Gastrocnemius medialis (tissue), 4 donors: Measurements from ENCODE around the gene ITGA11. TPM values are rescaled to one million over a fixed set of nuclear protein-coding genes. Genes with fewer than 3 reads are reported as not detected.

Source experiments
- ATAC-seq, 2 donors: fragments of 150-250 bp; one replicate each; pipeline ENCODE4 v1.9.1; 2016
- DNase-seq, 2 donors: peaks; one replicate each; pipeline ENCODE4 v3.0.0-alpha.2; 2019
- H3K27ac ChIP-seq, 4 donors: fragments of 200-600 bp; sonication (generic); 1 replicate in 1 of 4; 2 replicates in 3 of 4; pipeline ENCODE4 v1.5.1; 2016 to 2018; ENCODE audit warnings: mild to moderate bottlenecking in 2 of 4, moderate library complexity in 1 of 4
- H3K27me3 ChIP-seq, 3 donors: fragments of 200-600 bp; sonication (generic) in 2 of 3; 1 replicate in 1 of 3; 2 replicates in 2 of 3; pipeline versions ENCODE4 v1.5.1 to v1.6.0; 2016 to 2019; ENCODE audit warnings: mild to moderate bottlenecking in 1 of 3, moderate library complexity in 1 of 3
- H3K36me3 ChIP-seq, 2 donors: fragments of 200-600 bp; sonication (generic) in 1 of 2; one replicate each; pipeline ENCODE4 v1.5.1; 2017 to 2018
- H3K4me1 ChIP-seq, 2 donors: fragments of 200-600 bp; sonication (generic) in 1 of 2; one replicate each; pipeline ENCODE4 v1.5.1; 2016 to 2017; ENCODE audit warnings: mild to moderate bottlenecking in 2 of 2
- H3K4me3 ChIP-seq, 4 donors: fragments of 200-600 bp; sonication (generic) in 3 of 4; 1 replicate in 1 of 4; 2 replicates in 3 of 4; pipeline ENCODE4 v1.5.1; 2016 to 2019; ENCODE audit warnings: mild to moderate bottlenecking in 2 of 4
- H3K9me3 ChIP-seq, 3 donors: fragments of 200-600 bp; sonication (generic) in 2 of 3; 1 replicate in 1 of 3; 2 replicates in 2 of 3; pipeline ENCODE4 v1.5.1; 2016 to 2019
- POLR2A ChIP-seq, 2 donors: fragments of 450-650 bp; IDR thresholded peaks; one replicate each; pipeline ENCODE4 v1.6.1; 2017; ENCODE audit warnings: antibody characterized with exemption in 2 of 2, mild to moderate bottlenecking in 2 of 2, moderate library complexity in 2 of 2
- in situ Hi-C, 4 donors: fragments of 200-750 bp; cut with MboI; loops; one replicate each; pipeline versions ENCODE4 v1.15.0 to v1.8.0; 2017; ENCODE audit warnings: low sequenced_read_pairs in 4 of 4
- intact Hi-C: fragments of 100-400 bp; cut with DNase I; formaldehyde crosslinking; loops from one replicate; pipeline ENCODE4 v1.15.1; 2023; ENCODE audit warnings: low total_unique reads
- total RNA-seq, 4 donors: library from RNA; depleted of rRNA; stranded (reverse); fragments of >200 nt; gene quantifications; one replicate each; pipeline versions ENCODE4 v1.1.0 to v1.2.3, GENCODE V29; 2016
- TF ChIP-seq, protein P1 (sequence below), 5 experiments: fragments of 450-650 bp in 3 of 5; fragments of 200-600 bp in 2 of 5; sonication (generic) in 2 of 5; IDR thresholded peaks in 4 of 5; conservative IDR thresholded peaks in 1 of 5; 1 replicate in 4 of 5; 2 replicates in 1 of 5; pipeline ENCODE4 v1.5.1; 2016 to 2019; ENCODE audit warnings: antibody characterized with exemption in 5 of 5, mild to moderate bottlenecking in 3 of 5, moderate library complexity in 3 of 5

Gene ITGA11
- total RNA-seq, 4 donors from 2014 or later = 1.5 to 12.0 (median 2.5) TPM

DNA sequence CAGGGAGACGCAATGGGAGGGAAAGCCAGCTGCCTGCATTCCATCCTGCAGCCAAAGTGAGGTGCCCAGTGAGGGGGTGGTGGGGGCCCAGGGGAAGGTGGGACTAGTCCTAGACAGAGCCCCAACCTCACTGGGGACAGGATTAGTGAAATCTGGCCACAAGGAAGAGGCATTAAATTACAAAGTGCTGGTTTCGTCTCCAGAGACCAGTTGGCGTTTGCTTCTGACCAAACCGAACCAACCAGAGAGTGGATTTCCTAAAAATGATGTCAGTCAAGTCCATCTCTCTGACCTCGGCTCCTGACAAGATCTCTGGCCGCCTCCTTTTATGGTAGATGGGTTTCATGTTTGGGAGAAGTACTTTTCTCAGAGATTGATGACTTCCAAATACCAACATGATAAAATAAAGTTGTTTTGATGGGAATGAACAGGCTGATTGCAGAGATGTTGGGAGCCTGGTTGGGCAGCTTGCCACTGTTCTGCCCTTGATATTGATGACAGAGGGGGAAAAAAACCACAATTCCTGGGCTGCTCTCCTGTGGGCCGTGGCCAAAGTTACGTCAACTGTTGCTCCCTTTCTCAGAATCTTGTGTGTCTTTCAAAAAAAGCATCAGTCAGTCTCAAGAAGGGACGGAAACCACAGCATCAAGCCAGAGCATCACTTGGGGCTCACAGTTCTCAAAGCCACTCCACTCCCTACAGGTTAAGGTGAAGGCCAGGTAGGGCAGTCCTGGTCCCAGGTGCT is 24.6 kb downstream of the ITGA11 start:
- Histone ChIP-seq H3K27me3 (no peaks in the 10 kb centered on the region), H3K27ac (no peak overlapping the region), H3K4me1 (peaks cover 0 to 6% of the 10 kb centered on the region in 2 donors), H3K4me3 (no peak overlapping the region), H3K36me3 (no peaks in the 10 kb centered on the region), H3K9me3 (no peaks in the 10 kb centered on the region)
- TF ChIP-seq, protein P1, sequence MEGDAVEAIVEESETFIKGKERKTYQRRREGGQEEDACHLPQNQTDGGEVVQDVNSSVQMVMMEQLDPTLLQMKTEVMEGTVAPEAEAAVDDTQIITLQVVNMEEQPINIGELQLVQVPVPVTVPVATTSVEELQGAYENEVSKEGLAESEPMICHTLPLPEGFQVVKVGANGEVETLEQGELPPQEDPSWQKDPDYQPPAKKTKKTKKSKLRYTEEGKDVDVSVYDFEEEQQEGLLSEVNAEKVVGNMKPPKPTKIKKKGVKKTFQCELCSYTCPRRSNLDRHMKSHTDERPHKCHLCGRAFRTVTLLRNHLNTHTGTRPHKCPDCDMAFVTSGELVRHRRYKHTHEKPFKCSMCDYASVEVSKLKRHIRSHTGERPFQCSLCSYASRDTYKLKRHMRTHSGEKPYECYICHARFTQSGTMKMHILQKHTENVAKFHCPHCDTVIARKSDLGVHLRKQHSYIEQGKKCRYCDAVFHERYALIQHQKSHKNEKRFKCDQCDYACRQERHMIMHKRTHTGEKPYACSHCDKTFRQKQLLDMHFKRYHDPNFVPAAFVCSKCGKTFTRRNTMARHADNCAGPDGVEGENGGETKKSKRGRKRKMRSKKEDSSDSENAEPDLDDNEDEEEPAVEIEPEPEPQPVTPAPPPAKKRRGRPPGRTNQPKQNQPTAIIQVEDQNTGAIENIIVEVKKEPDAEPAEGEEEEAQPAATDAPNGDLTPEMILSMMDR (IDR thresholded peaks at IDR 0.05 in 4 of 5, conservative IDR thresholded peaks at IDR 0.05 in 1 of 5) = no peak
- no peak for TF ChIP-seq POLR2A (IDR thresholded peaks at IDR 0.05)
- ATAC-seq (peak in 1 of 2 donors; percentile 27), DNase-seq (no peak)
- in situ Hi-C loops = no loop called here
- intact Hi-C loops = no loop called here

DNA sequence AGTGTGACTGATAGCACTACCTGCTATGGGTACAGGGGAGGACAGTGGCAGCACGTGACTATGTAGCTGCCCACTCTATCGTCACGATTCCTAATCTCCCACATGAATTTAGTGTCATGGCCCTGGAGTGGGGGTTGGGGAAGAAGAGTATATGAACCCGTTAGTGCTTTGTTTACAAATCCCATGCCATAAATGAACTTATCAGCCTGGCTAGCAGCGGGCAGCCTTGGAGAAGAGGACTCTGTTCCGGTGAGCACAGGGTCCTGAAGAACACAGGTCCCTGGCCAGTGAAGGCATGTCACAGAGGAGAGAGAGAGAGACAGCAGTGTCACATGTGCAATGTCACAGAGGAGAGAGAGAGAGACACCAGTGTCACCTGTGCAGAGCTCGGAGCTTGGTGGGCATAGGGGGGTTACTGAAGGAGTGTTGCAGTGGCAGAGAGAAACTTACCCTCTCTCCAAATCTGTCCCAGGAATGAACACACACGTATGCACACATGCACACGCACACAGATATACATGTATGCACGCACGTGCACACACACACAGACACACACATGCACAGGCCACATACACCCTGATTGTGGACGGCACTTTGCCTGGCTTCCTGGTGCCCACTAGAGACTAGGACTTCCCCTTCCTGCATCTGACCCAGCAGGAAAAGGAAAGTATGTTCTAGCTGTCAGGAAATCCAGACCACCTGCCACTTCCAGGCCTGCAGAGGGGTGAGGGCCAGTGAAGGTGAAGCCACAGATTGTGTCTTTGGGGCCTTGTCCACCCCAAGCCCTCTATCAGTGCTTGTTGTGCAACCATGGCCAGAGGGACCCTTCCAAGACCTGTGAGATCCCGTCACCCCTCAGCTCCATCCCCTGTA is 26.3 kb downstream of the ITGA11 start:
- intact Hi-C loops (no loop called here), in situ Hi-C loops (no loop called here)
- DNase-seq (no peak), ATAC-seq (no peak)
- no peaks in the 10 kb centered on the region for H3K4me1 ChIP-seq
- no peak overlapping the region for H3K4me3 ChIP-seq
- no peaks in the 10 kb centered on the region for H3K27me3 ChIP-seq
- H3K36me3 ChIP-seq = no peaks in the 10 kb centered on the region
- H3K27ac ChIP-seq = no peak overlapping the region
- no peak for TF ChIP-seq POLR2A (IDR thresholded peaks at IDR 0.05)
- TF ChIP-seq, protein P1 (IDR thresholded peaks at IDR 0.05 in 4 of 5, conservative IDR thresholded peaks at IDR 0.05 in 1 of 5) = no peak
- no peaks in the 10 kb centered on the region for H3K9me3 ChIP-seq

DNA sequence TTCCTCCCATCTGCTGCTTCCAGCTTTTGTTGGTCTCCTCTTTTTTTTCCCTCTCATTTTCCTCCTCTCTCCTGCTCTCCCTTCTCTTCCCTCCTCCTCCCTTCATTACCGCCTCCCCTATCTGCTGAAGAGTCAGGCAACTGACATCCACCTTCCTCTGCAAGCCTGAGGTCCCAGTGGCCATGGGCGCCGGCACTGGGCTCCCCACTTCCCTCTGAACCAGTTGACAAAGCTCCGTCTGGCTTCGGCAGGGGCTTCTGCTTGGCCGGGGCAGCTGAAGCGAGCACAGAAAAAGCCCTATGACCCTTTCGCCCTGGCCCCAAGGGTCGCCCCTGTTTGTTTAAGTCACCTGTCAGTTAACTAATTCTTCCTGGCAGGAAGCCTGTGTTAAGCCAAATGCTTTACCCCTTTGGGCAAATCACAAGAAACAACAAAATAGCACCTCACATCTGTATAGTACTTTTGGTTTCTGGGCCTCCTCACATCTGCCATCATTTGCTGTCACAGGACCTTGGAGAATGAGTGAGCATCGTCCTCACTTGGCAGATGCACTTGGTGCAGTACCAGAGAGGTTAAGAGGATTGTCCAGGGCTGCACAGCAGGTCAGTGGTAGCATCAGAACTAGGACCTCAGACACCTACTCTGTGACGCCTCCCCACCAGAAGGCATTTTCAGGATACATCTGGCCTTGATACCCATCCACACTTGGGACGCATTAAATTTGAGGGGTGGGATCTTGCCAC is 27.7 kb downstream of the ITGA11 start:
- Histone ChIP-seq H3K27ac (no peak overlapping the region), H3K27me3 (no peaks in the 10 kb centered on the region), H3K9me3 (no peaks in the 10 kb centered on the region), H3K4me1 (no peaks in the 10 kb centered on the region), H3K4me3 (no peak overlapping the region), H3K36me3 (no peaks in the 10 kb centered on the region)
- in situ Hi-C loops (no loop called here), intact Hi-C loops (no loop called here)
- ATAC-seq (no peak), DNase-seq (no peak)
- TF ChIP-seq, protein P1 (IDR thresholded peaks at IDR 0.05 in 4 of 5, conservative IDR thresholded peaks at IDR 0.05 in 1 of 5) = no peak
- TF ChIP-seq POLR2A (IDR thresholded peaks at IDR 0.05) = no peak

DNA sequence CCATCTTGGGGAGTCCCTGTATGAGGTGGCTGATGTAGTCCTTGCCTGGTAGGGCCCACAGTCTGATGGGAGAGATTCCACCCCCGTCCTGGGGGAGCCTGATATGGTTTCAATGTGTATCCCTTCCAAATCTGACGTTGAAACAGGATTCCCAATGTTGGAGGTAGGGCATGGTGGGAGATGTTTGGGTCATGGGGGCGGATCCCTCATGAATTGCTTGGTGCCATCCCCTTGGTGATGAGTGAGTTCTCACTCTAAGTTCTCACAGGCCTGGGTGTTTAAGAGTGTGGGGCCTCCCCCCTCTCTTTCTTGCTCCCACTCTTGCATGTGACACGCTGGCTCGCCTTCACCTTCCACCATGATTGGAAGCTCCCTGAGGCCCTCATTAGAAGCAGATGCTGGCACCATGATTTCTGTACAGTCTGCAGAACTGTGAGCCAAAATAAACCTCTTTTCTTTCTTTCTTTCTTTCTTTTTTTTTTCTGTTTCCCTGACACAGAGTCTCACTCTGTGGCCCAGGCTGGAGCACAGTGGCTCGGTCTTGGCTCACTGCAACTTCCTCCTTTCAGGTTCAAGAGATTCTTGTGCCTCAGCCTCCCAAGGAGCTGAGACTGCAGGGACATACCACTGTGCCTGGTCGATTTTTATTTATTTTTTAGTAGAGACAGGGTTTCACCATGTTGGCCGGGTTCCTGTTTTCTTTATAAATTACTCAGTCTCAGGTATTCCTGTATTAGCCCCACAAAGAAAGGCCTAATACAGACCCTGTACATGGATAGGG is 28.6 kb downstream of the ITGA11 start:
- H3K4me3 ChIP-seq = no peak overlapping the region
- no peaks in the 10 kb centered on the region for H3K36me3 ChIP-seq
- ATAC-seq (no peak), DNase-seq (no peak)
- no peak overlapping the region for H3K27ac ChIP-seq
- no peaks in the 10 kb centered on the region for H3K27me3 ChIP-seq
- no peak for TF ChIP-seq POLR2A (IDR thresholded peaks at IDR 0.05)
- TF ChIP-seq, protein P1 (IDR thresholded peaks at IDR 0.05 in 4 of 5, conservative IDR thresholded peaks at IDR 0.05 in 1 of 5) = no peak
- intact Hi-C loops = no loop called here
- no peaks in the 10 kb centered on the region for H3K9me3 ChIP-seq
- H3K4me1 ChIP-seq = no peaks in the 10 kb centered on the region
- in situ Hi-C loops = no loop called here
